Spinal cord (tissue), 10 donors: ENCODE data around the gene LRFN2. TPM values are rescaled to one million over a fixed set of nuclear protein-coding genes. Genes with fewer than 3 reads are reported as not detected.

Source experiments
- DNase-seq, 6 donors: peaks; one replicate each; pipeline versions ENCODE4 v3.0.0 to v3.0.0-alpha.2; 2013 to 2015; ENCODE audit warnings: low spot score in 6 of 6, low read depth in 4 of 6
- H3K27ac ChIP-seq: one replicate; pipeline ENCODE4 v1.5.1; 2013; ENCODE audit warnings: low read depth, low read length, control low read depth
- H3K27me3 ChIP-seq: one replicate; pipeline ENCODE4 v1.6.1; 2013; ENCODE audit warnings: low read length; ENCODE audit not compliant: control insufficient read depth, insufficient read depth
- H3K36me3 ChIP-seq: one replicate; pipeline ENCODE4 v1.6.1; 2013; ENCODE audit warnings: low read length; ENCODE audit not compliant: control insufficient read depth, insufficient read depth
- H3K4me1 ChIP-seq: one replicate; pipeline ENCODE4 v1.6.1; 2013; ENCODE audit warnings: low read length; ENCODE audit not compliant: control insufficient read depth, insufficient read depth
- H3K4me3 ChIP-seq: one replicate; pipeline ENCODE4 v1.5.1; 2013; ENCODE audit warnings: low read depth, low read length, control low read depth
- H3K9me3 ChIP-seq: one replicate; pipeline ENCODE4 v1.6.1; 2013; ENCODE audit warnings: low read length; ENCODE audit not compliant: control insufficient read depth, insufficient read depth
- WGBS: methylation state at CpG from one replicate; pipeline ENCODE4 v1.1.5; 2013; ENCODE audit warnings: missing lambda C conversion rate; ENCODE audit not compliant: insufficient coverage; 5-methylcytosine and 5-hydroxymethylcytosine counted together
- polyA plus RNA-seq, 2 donors: library from polyadenylated mRNA; unstranded; fragments of 120-200 nt; gene quantifications; one replicate each; pipeline ENCODE4 v1.2.1, GENCODE V29; 2013; ENCODE audit not compliant: insufficient read length in 2 of 2
- total RNA-seq, 2 donors: library from RNA; depleted of rRNA in 1 of 2; stranded (reverse); fragments of 120-200 nt in 1 of 2; fragments of >200 nt in 1 of 2; gene quantifications; one replicate each; pipeline versions ENCODE4 v1.2.3 to v1.2.4, GENCODE V29; 2013 to 2014
- donor health status: healthy.

The LRFN2 gene
- total and polyA plus RNA-seq, 4 donors = 2.7 to 8.6 (median 7.3) TPM

DNA sequence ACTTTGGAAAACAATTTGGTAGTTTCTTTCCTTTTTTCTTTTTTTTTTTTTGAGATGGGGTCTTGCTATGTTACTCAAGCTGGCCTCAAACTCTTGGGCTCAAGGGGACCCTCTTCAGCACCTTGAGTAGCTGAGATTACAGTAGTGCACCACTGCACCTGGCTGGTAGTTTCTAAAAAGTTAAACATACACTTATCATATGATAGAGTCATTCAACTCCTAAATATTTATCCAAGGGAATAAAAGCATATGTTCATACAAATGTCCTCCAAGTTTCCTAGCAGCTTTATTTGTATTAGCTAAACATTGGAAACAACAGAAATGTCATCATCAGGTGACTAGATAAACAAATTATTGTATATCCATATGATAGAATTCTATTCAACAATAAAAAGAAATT lies 213.9 kb downstream of the LRFN2 start:
- Histone ChIP-seq H3K9me3 (no peaks in the 10 kb centered on the region), H3K4me3 (no peak overlapping the region), H3K27ac (no peak overlapping the region), H3K4me1 (no peaks in the 10 kb centered on the region), H3K36me3 (no peaks in the 10 kb centered on the region), H3K27me3 (no peaks in the 10 kb centered on the region)
- no peak for DNase-seq

- no peaks in the 10 kb centered on the region for H3K27me3 ChIP-seq
- H3K4me1 ChIP-seq = no peaks in the 10 kb centered on the region
- no peak for DNase-seq
- H3K9me3 ChIP-seq = no peaks in the 10 kb centered on the region
- no peak overlapping the region for H3K4me3 ChIP-seq
- H3K27ac ChIP-seq = no peak overlapping the region
- H3K36me3 ChIP-seq = no peaks in the 10 kb centered on the region
- no CpG with 5 or more reads among the region's 2 CpGs for WGBS
Observed at GRCh38 chr6:40371621-40372020, 215.5 kb downstream of the LRFN2 start.

GRCh38 chr6:40371095-40371494 lies 216.1 kb downstream of the LRFN2 start:
- Histone ChIP-seq H3K36me3 (no peaks in the 10 kb centered on the region), H3K27me3 (no peaks in the 10 kb centered on the region), H3K4me3 (no peak overlapping the region), H3K4me1 (no peaks in the 10 kb centered on the region), H3K27ac (no peak overlapping the region), H3K9me3 (peaks cover 3% of the 10 kb centered on the region)
- no peak for DNase-seq
- WGBS = no CpG with 5 or more reads among the region's 1 CpG

GRCh38 chr6:40369891-40370290 lies 217.3 kb downstream of the LRFN2 start:
- DNase-seq = no peak
- Histone ChIP-seq H3K9me3 (peaks cover 4% of the 10 kb centered on the region), H3K27me3 (no peaks in the 10 kb centered on the region), H3K4me3 (no peak overlapping the region), H3K36me3 (no peaks in the 10 kb centered on the region), H3K27ac (no peak overlapping the region), H3K4me1 (no peaks in the 10 kb centered on the region)
- no CpG with 5 or more reads among the region's 1 CpG for WGBS

GRCh38 chr6:40369042-40369441 lies 218.1 kb downstream of the LRFN2 start:
- H3K4me1 ChIP-seq = no peaks in the 10 kb centered on the region
- no peak overlapping the region for H3K4me3 ChIP-seq
- H3K27me3 ChIP-seq = no peaks in the 10 kb centered on the region
- H3K9me3 ChIP-seq = peaks cover 4% of the 10 kb centered on the region
- H3K36me3 ChIP-seq = no peaks in the 10 kb centered on the region
- DNase-seq = peak in 1 of 6 donors; percentile 57
- no peak overlapping the region for H3K27ac ChIP-seq
- no CpG with 5 or more reads among the region's 2 CpGs for WGBS

DNA sequence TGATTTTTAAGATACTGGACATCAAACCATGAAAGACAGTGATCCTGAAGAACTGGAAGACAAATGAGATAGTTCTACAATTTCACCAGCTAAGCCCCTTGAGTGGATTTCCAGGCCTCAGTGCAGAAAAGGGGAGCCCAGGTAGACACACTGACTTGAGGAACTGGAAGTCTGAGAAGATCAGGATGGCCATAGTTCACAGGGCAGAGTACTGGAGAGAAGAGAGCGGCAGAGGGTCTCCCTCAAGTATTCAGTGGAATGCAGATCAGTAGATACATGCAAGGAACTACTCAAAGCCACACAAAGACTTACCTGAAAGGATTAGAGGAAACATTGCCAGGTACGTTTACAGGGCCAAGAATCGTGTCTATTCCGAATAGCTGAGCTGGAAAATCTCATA lies 224.3 kb downstream of the LRFN2 start:
- Histone ChIP-seq H3K4me3 (no peak overlapping the region), H3K27ac (no peak overlapping the region), H3K36me3 (no peaks in the 10 kb centered on the region), H3K27me3 (no peaks in the 10 kb centered on the region), H3K4me1 (no peaks in the 10 kb centered on the region), H3K9me3 (peaks cover 4% of the 10 kb centered on the region)
- no peak for DNase-seq
- WGBS = 89% methylated on average over 4 of the region's 4 CpGs

- H3K9me3 ChIP-seq = no peaks in the 10 kb centered on the region
- no peaks in the 10 kb centered on the region for H3K36me3 ChIP-seq
- H3K27ac ChIP-seq = no peak overlapping the region
- 88% methylated on average over 1 of the region's 2 CpGs for WGBS
- DNase-seq = no peak
- H3K4me3 ChIP-seq = no peak overlapping the region
- H3K4me1 ChIP-seq = no peaks in the 10 kb centered on the region
- H3K27me3 ChIP-seq = no peaks in the 10 kb centered on the region
Observed at GRCh38 chr6:40359808-40360207, 227.4 kb downstream of the LRFN2 start.

DNA sequence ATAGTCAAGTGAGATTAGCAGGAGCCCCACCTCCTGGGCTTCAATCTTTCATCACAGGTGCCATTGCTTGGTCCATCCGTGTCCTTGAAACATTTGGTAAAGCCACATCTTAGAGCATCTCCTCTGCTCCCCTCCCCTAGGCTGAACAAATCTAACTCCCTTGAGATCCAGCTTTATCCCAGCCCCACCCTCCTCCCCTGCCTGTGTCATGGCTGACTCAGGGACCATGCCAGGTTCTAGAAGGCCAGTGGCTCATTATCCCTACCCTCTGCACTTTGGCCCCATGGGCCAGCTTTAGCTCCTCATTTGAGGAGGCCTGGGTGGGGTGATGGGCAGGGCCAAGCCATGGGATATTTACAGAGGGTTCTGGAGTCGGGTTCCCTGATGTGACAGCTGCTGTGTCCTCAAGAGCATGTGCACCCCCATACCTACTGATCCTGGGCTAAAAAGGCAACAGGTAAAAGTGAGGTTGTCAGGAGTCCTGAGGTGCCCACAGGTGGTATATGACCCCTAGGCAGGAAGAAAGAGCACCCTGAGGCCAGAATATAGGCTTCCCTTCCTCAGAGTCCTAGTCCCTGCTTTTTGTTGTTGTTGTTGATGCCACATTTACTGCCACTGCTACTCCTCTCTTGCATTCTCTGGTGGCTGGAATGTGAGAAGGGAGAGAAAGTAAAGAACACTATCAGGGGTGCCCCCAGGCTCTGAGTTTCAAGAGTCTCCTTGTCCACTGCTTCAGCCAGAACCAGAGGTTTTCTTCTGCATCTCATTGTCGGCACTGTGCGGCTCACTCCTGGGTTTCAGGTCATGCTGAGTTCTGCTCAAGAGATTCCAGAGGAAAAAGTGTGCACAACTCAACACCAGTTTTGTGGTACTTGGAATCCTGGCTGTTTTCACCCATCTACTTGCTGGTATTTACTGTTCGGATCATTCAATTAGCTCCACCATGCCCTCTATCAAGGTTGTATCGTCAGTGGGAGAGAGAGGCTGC lies 228.4 kb downstream of the LRFN2 start:
- Histone ChIP-seq H3K4me1 (no peaks in the 10 kb centered on the region), H3K4me3 (no peak overlapping the region), H3K27ac (no peak overlapping the region), H3K27me3 (no peaks in the 10 kb centered on the region), H3K9me3 (no peaks in the 10 kb centered on the region), H3K36me3 (no peaks in the 10 kb centered on the region)
- WGBS = 95% methylated on average over 4 of the region's 6 CpGs
- no peak for DNase-seq

DNA sequence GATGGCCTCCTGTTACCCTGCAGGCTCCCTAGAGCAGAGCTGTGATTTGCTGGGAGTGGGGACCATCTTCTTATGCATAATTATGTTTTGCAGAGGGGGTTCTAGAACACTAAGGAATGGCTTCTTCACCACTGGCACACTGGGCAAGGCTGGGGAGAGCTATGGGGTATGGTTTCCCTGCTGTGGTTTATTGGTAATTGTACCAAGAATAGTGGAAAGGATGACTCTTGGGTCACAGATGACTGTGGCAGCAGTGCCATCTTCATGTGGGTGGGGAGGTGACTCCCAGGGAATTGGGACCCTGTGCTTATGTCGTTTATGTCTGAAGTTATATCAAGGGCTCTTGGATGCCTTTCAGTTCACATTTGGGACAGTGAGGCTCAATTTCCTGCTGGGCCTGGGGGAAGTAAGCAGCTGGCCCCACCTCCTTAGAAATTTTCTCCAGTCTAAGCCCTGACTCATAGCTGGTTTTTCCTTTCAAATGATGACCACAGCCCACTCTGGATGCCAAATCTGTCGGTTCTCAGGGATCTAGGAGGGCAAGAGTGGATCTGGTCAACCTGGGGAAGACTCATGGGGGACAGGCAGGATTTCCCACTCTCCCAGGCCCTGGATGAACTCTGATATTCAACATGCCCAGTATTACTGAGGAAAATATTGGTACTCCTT lies 230.8 kb downstream of the LRFN2 start:
- 43% methylated on average over 1 of the region's 2 CpGs for WGBS
- Histone ChIP-seq H3K4me3 (no peak overlapping the region), H3K27ac (no peak overlapping the region), H3K9me3 (no peaks in the 10 kb centered on the region), H3K27me3 (no peaks in the 10 kb centered on the region), H3K36me3 (no peaks in the 10 kb centered on the region), H3K4me1 (no peaks in the 10 kb centered on the region)
- no peak for DNase-seq

DNA sequence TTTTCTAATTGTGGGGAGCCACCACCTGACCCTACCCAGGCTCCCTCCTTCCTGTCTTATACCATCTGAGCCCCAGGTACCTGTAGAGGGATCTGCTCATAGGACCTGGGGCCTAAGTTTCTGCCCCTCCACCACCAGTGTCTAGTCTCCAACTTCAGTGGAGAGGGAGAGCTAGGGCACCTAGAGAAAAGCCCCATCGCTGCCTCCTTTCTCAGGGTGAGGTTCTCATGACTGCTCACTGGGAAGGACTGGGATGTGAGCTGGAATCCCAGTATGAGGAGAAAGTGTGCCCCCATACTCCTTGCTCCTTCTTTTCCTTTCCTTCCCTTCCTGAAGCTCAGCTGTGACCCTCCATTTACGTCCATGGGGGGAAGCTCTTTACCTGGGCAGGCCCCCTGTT lies 231.6 kb downstream of the LRFN2 start:
- no peaks in the 10 kb centered on the region for H3K36me3 ChIP-seq
- 100% methylated on average over 1 of the region's 2 CpGs for WGBS
- no peak overlapping the region for H3K27ac ChIP-seq
- no peak for DNase-seq
- no peaks in the 10 kb centered on the region for H3K9me3 ChIP-seq
- no peaks in the 10 kb centered on the region for H3K4me1 ChIP-seq
- H3K27me3 ChIP-seq = no peaks in the 10 kb centered on the region
- H3K4me3 ChIP-seq = no peak overlapping the region
